Hepatocyte (in vitro differentiated cells): ENCODE data around the gene RNF113A. TPM values are rescaled to one million over a fixed set of nuclear protein-coding genes. Genes with fewer than 3 reads are reported as not detected.
A peak's percentile ranks its signal among the peaks of the same experiment; 100 is the strongest.

Experiments used
- DNase-seq: peaks from one replicate; pipeline ENCODE4 v3.0.0-alpha.2; 2016; ENCODE audit warnings: low spot score
- H2AFZ ChIP-seq: fragments of 200-600 bp; sonication (generic); 2 replicates; pipeline ENCODE4 v1.6.0; 2016; ENCODE audit warnings: antibody characterized with exemption, mild to moderate bottlenecking
- H3K27ac ChIP-seq: fragments of 200-600 bp; sonication (generic); 2 replicates; pipeline ENCODE4 v1.5.1; 2016; ENCODE audit warnings: mild to moderate bottlenecking
- H3K27me3 ChIP-seq: fragments of 200-600 bp; sonication (generic); 2 replicates; pipeline ENCODE4 v1.6.1; 2016
- H3K36me3 ChIP-seq: fragments of 200-600 bp; sonication (generic); replicated peaks from 2 replicates; pipeline ENCODE4 v1.5.1; 2016; ENCODE audit warnings: low read depth; ENCODE audit not compliant: insufficient read depth
- H3K4me1 ChIP-seq: fragments of 200-600 bp; sonication (generic); 2 replicates; pipeline ENCODE4 v1.5.1; 2016; ENCODE audit warnings: mild to moderate bottlenecking, moderate library complexity; ENCODE audit not compliant: insufficient read depth
- H3K4me2 ChIP-seq: fragments of 200-600 bp; sonication (generic); 2 replicates; pipeline ENCODE4 v1.6.0; 2016
- H3K4me3 ChIP-seq: fragments of 200-600 bp; sonication (generic); 2 replicates; pipeline ENCODE4 v1.5.1; 2016; ENCODE audit warnings: mild to moderate bottlenecking
- H3K79me2 ChIP-seq: fragments of 200-600 bp; sonication (generic); 2 replicates; pipeline ENCODE4 v1.6.0; 2017; ENCODE audit warnings: mild to moderate bottlenecking
- H3K9me2 ChIP-seq: fragments of 200-600 bp; sonication (generic); replicated peaks from 2 replicates; pipeline ENCODE4 v1.6.0; 2017; ENCODE audit warnings: mild to moderate bottlenecking; ENCODE audit not compliant: insufficient read depth
- H3K9me3 ChIP-seq: fragments of 200-600 bp; sonication (generic); 2 replicates; pipeline ENCODE4 v1.5.1; 2016; ENCODE audit warnings: low read depth, mild to moderate bottlenecking
- H4K20me1 ChIP-seq: fragments of 200-600 bp; sonication (generic); 2 replicates; pipeline ENCODE4 v1.6.0; 2016; ENCODE audit warnings: mild to moderate bottlenecking; ENCODE audit not compliant: insufficient read depth, poor library complexity, severe bottlenecking
- EZH2 ChIP-seq: fragments of 200-600 bp; sonication (generic); IDR thresholded peaks from 2 replicates; pipeline ENCODE4 v1.6.1; 2016; ENCODE audit warnings: antibody characterized with exemption, mild to moderate bottlenecking, borderline replicate concordance
- EZH2phosphoT487 ChIP-seq: fragments of 200-600 bp; sonication (generic); IDR thresholded peaks from one replicate; pipeline ENCODE4 v1.6.1; 2018; ENCODE audit warnings: antibody characterized with exemption, mild to moderate bottlenecking, low read depth, moderate library complexity; ENCODE audit not compliant: unreplicated experiment, severe bottlenecking
- WGBS: methylation state at CpG from one replicate; pipeline ENCODE4 v1.1.6; 2016; ENCODE audit warnings: low lambda C conversion rate; ENCODE audit errors: missing lambda C conversion rate; 5-methylcytosine and 5-hydroxymethylcytosine counted together
- polyA plus RNA-seq: library from polyadenylated mRNA; unstranded; fragments of >200 nt; fragmentation: Nextera tagmentation; extraction: Ambion mirVana; gene quantifications from 2 replicates; pipeline ENCODE4 v1.2.1, GENCODE V29; 2016
- total RNA-seq: library from RNA; depleted of rRNA; stranded (reverse); fragments of >200 nt; gene quantifications from 2 replicates; pipeline ENCODE4 v1.2.3, GENCODE V29; 2014
- TF ChIP-seq, protein P1 (sequence below): fragments of 200-600 bp; sonication (generic); IDR thresholded peaks from 2 replicates; pipeline ENCODE4 v1.5.1; 2016; ENCODE audit warnings: antibody characterized with exemption, mild to moderate bottlenecking; ENCODE audit not compliant: poor library complexity

The RNF113A gene
- total and polyA plus RNA-seq, 2 experiments from 2014 or later, result 19.7 TPM

DNA sequence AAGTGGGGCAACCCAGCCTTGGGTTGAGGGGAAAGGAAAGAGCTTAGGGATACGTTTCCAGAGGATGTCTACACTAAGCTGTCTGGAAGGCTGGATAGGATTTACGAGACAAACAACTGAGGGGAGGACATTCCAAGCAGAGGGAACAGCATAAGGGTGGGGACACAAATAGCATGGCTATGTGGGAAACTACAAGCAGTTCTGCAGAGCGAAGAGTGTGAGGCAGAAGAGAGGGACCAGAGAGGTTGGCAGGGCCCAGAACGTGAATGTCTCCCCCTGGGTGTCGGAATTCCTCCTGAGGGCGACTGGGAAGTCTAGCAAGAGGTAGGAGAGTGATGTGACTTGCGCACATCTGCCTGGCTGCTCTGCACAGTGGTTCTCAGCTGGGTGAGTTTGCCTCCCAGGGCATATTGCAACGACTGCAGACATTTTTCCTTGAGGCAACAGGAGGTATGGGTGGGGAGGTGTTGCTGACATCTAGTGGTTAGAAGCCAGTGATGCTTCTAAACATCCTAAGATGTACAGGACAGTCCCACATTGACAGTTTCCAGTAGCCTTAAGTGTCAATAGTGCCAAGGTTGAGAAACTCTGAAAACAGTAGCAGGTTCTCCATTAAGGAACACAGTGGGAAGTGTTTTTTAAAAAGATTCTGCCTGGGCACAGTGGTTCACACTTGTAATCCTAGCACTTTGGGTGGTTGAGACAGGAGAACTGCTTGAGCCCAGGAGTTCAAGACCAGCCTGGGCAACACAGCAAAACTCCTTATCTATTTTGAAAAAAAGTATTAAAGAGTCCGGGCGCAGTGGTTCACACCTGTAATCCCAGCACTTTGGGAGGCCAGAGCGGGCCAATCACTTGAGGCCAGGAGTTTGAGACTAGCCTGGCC, 9.3 kb upstream of the RNF113A start:
- Histone ChIP-seq H3K36me3 (no peaks in the 10 kb centered on the region), H3K4me2 (no peak overlapping the region), H3K9me2 (no peaks in the 10 kb centered on the region), H3K4me3 (no peak overlapping the region), H3K27ac (no peak overlapping the region), H2AFZ (no peak overlapping the region), H3K27me3 (no peaks in the 10 kb centered on the region), H3K4me1 (no peaks in the 10 kb centered on the region), H3K79me2 (no peaks in the 10 kb centered on the region), H4K20me1 (no peaks in the 10 kb centered on the region), H3K9me3 (no peaks in the 10 kb centered on the region)
- TF ChIP-seq EZH2 (no peak), EZH2phosphoT487 (no peak)
- TF ChIP-seq, protein P1, sequence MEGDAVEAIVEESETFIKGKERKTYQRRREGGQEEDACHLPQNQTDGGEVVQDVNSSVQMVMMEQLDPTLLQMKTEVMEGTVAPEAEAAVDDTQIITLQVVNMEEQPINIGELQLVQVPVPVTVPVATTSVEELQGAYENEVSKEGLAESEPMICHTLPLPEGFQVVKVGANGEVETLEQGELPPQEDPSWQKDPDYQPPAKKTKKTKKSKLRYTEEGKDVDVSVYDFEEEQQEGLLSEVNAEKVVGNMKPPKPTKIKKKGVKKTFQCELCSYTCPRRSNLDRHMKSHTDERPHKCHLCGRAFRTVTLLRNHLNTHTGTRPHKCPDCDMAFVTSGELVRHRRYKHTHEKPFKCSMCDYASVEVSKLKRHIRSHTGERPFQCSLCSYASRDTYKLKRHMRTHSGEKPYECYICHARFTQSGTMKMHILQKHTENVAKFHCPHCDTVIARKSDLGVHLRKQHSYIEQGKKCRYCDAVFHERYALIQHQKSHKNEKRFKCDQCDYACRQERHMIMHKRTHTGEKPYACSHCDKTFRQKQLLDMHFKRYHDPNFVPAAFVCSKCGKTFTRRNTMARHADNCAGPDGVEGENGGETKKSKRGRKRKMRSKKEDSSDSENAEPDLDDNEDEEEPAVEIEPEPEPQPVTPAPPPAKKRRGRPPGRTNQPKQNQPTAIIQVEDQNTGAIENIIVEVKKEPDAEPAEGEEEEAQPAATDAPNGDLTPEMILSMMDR, result peak; percentile 54
- 68% methylated on average over 11 of the region's 11 CpGs for WGBS
- peak; percentile 57 for DNase-seq

DNA sequence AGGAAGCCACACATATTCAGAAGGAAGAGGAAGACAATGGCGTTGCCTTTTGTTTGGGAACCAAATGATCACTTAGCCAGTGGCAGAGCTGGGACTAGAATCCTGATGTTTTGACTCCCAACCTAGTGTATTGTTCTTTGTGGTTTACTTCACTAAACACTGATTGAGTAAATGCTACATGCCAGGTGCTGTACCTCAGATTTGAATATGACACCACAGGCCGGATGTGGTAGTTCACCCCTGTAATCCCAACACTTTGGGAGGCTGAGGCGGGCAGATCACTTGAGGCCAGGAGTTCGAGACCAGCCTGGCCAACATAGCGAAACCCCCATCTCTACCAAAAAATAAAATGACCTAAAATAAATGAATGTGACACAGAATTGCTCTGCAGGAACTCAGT, 8.5 kb upstream of the RNF113A start:
- Histone ChIP-seq H3K79me2 (no peaks in the 10 kb centered on the region), H2AFZ (no peak overlapping the region), H3K27me3 (no peaks in the 10 kb centered on the region), H3K4me1 (no peaks in the 10 kb centered on the region), H4K20me1 (no peaks in the 10 kb centered on the region), H3K4me2 (no peak overlapping the region), H3K4me3 (no peak overlapping the region), H3K27ac (no peak overlapping the region), H3K36me3 (no peaks in the 10 kb centered on the region), H3K9me2 (no peaks in the 10 kb centered on the region), H3K9me3 (no peaks in the 10 kb centered on the region)
- 79% methylated on average over 5 of the region's 5 CpGs for WGBS
- no peak for DNase-seq
- no peak for TF ChIP-seq EZH2
- TF ChIP-seq, protein P1, result no peak
- TF ChIP-seq EZH2phosphoT487, result no peak

- no peak for DNase-seq
- H3K4me2 ChIP-seq, result no peak overlapping the region
- TF ChIP-seq EZH2, result no peak
- no peak for TF ChIP-seq EZH2phosphoT487
- TF ChIP-seq, protein P1, result no peak
- H3K27ac ChIP-seq, result no peak overlapping the region
- no peak overlapping the region for H2AFZ ChIP-seq
- WGBS, result 88% methylated on average over 2 of the region's 2 CpGs
- H3K79me2 ChIP-seq, result peaks cover 3% of the 10 kb centered on the region
- no peaks in the 10 kb centered on the region for H3K36me3 ChIP-seq
- no peak overlapping the region for H3K4me3 ChIP-seq
- no peaks in the 10 kb centered on the region for H3K9me3 ChIP-seq
- H3K27me3 ChIP-seq, result no peaks in the 10 kb centered on the region
- H4K20me1 ChIP-seq, result no peaks in the 10 kb centered on the region
- H3K9me2 ChIP-seq, result no peaks in the 10 kb centered on the region
- H3K4me1 ChIP-seq, result no peaks in the 10 kb centered on the region
These were observed 7.2 kb upstream of the RNF113A start for GRCh38 chrX:119878740-119879139.
